ENCODE measurements around the gene AP3S1.

The AP3S1 gene

GRCh38 chr5:115946655-115947054 lies 104.9 kb downstream of the AP3S1 start:
- no peak for TF ChIP-seq CTCF (IDR thresholded peaks at IDR 0.05)
- H3K27ac ChIP-seq, result no peak overlapping the region

GRCh38 chr5:115947260-115947659 lies 105.5 kb downstream of the AP3S1 start:
- no peak for TF ChIP-seq CTCF (IDR thresholded peaks at IDR 0.05)

More at GRCh38 chr5:115946655-115947054, 104.9 kb downstream of the AP3S1 start:
- peaks cover under 1% of the 10 kb centered on the region for H3K27me3 ChIP-seq
- no peaks in the 10 kb centered on the region for H3K36me3 ChIP-seq
- H3K9me3 ChIP-seq, result no peaks in the 10 kb centered on the region
- peaks cover 18 to 20% of the 10 kb centered on the region in 2 experiments for H3K4me1 ChIP-seq (ENCODE audit: control insufficient read depth in 1 of 2, insufficient read depth in 1 of 2, low read depth in 1 of 2, low read length in 1 of 2)
- H3K4me3 ChIP-seq (ENCODE audit: low read depth in 1 of 2, low read length in 1 of 2), result no peak overlapping the region

GRCh38 chr5:115948091-115948534 lies 106.4 kb downstream of the AP3S1 start:
- no peak overlapping the region for H3K4me3 ChIP-seq (ENCODE audit: low read depth in 1 of 2, low read length in 1 of 2)
- H3K4me1 ChIP-seq (ENCODE audit: control insufficient read depth in 1 of 2, insufficient read depth in 1 of 2, low read depth in 1 of 2, low read length in 1 of 2), result peaks cover 18 to 20% of the 10 kb centered on the region in 2 experiments
- H3K36me3 ChIP-seq, result no peaks in the 10 kb centered on the region
- no peak for TF ChIP-seq CTCF (IDR thresholded peaks at IDR 0.05)
- no peaks in the 10 kb centered on the region for H3K9me3 ChIP-seq
- H3K27ac ChIP-seq, result no peak overlapping the region
- H3K27me3 ChIP-seq, result peaks cover 14% of the 10 kb centered on the region

More at GRCh38 chr5:115947260-115947659, 105.5 kb downstream of the AP3S1 start:
- Histone ChIP-seq H3K4me1 (ENCODE audit: control insufficient read depth in 1 of 2, insufficient read depth in 1 of 2, low read depth in 1 of 2, low read length in 1 of 2) (peaks cover 18 to 20% of the 10 kb centered on the region in 2 experiments), H3K27me3 (peaks cover 5% of the 10 kb centered on the region), H3K27ac (no peak overlapping the region), H3K9me3 (no peaks in the 10 kb centered on the region), H3K4me3 (ENCODE audit: low read depth in 1 of 2, low read length in 1 of 2) (no peak overlapping the region), H3K36me3 (no peaks in the 10 kb centered on the region)

- Histone ChIP-seq H3K27me3 (peaks cover 24% of the 10 kb centered on the region), H3K27ac (no peak overlapping the region), H3K4me1 (ENCODE audit: control insufficient read depth in 1 of 2, insufficient read depth in 1 of 2, low read depth in 1 of 2, low read length in 1 of 2) (peaks cover 18 to 20% of the 10 kb centered on the region in 2 experiments), H3K9me3 (no peaks in the 10 kb centered on the region), H3K4me3 (ENCODE audit: low read depth in 1 of 2, low read length in 1 of 2) (no peak overlapping the region), H3K36me3 (no peaks in the 10 kb centered on the region)
- no peak for TF ChIP-seq CTCF (IDR thresholded peaks at IDR 0.05)
Measured at GRCh38 chr5:115949096-115949495, 107.4 kb downstream of the AP3S1 start.

GRCh38 chr5:115952588-115952987 lies 110.9 kb downstream of the AP3S1 start:
- no peak overlapping the region for H3K4me3 ChIP-seq (ENCODE audit: low read depth in 1 of 2, low read length in 1 of 2)
- H3K27me3 ChIP-seq, result peaks cover 59% of the 10 kb centered on the region
- H3K4me1 ChIP-seq (ENCODE audit: control insufficient read depth in 1 of 2, insufficient read depth in 1 of 2, low read depth in 1 of 2, low read length in 1 of 2), result peaks cover 15 to 20% of the 10 kb centered on the region in 2 experiments
- no peak for TF ChIP-seq CTCF (IDR thresholded peaks at IDR 0.05)
- no peaks in the 10 kb centered on the region for H3K9me3 ChIP-seq
- H3K27ac ChIP-seq, result no peak overlapping the region
- no peaks in the 10 kb centered on the region for H3K36me3 ChIP-seq
